Measurements from ENCODE around the gene SLC25A21. TPM values are rescaled to one million over a fixed set of nuclear protein-coding genes. Genes with fewer than 3 reads are reported as not detected.
"Not testable (repeated sequence)": the region's sequence is repeated elsewhere in the genome, so short reads cannot be mapped to it uniquely, and the experiment has no call there.

SLC25A21 gene
- 0.23 and 0.50 TPM in 2 replicates for polyA plus RNA-seq (2011; rRNA removed)
- 0.19 TPM in 1 of 2 replicates, not detected in the other for polyA minus RNA-seq (2011; rRNA and poly(A)+ RNA removed)

DNA sequence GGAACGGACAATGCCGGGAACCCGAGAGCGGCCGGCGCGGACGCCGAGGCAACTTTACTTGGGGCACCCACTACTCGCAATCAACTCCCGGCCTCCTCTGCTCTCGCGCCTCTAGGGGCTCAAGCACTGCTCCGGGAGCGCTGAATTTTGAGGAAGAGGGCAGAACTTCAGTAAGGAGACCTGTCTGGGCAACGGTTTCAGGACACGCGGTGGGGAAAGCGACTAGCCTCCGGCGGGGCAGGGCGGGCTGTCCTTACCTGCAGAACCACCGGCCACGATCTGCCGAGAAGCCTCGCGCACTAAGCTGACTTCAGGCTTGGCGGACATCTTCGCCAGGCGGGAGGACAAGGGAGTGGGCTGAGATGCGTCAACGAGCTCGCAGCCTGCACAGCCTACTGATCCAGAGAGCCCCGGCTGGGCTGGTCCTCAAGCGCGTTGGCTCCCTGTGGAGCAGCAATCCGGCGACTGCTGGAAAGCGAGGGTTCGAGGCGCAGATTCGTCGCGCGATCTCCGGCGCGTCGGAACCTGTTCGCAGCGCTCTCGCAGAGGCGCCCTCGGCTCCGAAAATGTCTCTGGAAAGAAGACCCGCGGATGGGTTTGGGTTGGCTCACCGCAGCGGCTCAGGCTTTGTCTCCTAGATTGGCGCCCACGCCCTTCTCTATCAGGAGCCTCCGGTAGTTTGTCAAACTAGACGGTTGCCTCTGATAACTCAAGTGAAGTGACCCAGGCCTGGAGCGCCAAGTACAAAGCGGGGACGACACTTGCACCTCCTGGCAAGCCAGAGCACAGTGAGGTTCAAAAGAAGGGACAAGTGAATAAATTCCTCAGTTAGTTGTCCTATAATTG, at the start of gene SLC25A21:
Gene SLC25A21 (minus strand): TSS at position 583 of the 846 bp plus-strand sequence.
- Histone ChIP-seq H3K36me3 (ENCODE audit: control insufficient read depth, insufficient read depth, low read length) (no peaks in the 10 kb centered on the region), H3K27me3 (ENCODE audit: control insufficient read depth, insufficient read depth, low read length) (no peaks in the 10 kb centered on the region), H3K4me3 (ENCODE audit: low read depth, low read length) (peak within 1 kb of the TSS; percentile 88)
- TF ChIP-seq, protein P1, sequence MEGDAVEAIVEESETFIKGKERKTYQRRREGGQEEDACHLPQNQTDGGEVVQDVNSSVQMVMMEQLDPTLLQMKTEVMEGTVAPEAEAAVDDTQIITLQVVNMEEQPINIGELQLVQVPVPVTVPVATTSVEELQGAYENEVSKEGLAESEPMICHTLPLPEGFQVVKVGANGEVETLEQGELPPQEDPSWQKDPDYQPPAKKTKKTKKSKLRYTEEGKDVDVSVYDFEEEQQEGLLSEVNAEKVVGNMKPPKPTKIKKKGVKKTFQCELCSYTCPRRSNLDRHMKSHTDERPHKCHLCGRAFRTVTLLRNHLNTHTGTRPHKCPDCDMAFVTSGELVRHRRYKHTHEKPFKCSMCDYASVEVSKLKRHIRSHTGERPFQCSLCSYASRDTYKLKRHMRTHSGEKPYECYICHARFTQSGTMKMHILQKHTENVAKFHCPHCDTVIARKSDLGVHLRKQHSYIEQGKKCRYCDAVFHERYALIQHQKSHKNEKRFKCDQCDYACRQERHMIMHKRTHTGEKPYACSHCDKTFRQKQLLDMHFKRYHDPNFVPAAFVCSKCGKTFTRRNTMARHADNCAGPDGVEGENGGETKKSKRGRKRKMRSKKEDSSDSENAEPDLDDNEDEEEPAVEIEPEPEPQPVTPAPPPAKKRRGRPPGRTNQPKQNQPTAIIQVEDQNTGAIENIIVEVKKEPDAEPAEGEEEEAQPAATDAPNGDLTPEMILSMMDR (IDR thresholded peaks at IDR 0.05; ENCODE audit: insufficient read depth, low read depth, low read length) = 0 out of 2 replicates have a peak, but pooled peaks have one; percentile 16
- DNase-seq (ENCODE audit: low read depth) = peak; percentile 33
- ChIA-PET POLR2A (no interaction called here), CTCF (interaction anchor here (0.7 to 1.5 kb wide), 5 partner anchors 23 to 626 kb away, joined by 3 to 5 read pairs (median 3); no protein-coding TSS in a partner anchor)

DNA sequence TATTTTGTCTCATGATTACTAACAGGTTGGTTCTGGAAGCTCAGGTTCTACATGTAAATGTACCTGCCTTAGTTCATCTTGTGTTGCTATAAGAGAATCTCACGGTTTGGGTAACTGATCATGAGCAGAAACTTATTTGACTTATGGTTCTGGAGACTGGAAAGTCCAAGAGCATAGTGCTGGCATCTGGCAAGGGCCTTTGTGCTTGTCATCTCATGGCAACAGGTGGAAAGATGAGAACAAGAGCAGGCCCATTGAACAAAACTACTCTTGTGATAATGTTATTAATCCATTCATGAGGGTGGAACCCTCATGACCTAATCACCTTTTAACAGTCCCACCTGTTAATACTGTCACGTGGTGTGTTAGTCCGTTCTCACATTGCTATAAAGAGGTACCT, 48.7 kb upstream of the SLC25A21 start:
- POLR2A ChIA-PET = no interaction called here
- CTCF ChIA-PET = interaction anchor here (7.9 kb wide), 1 partner anchor 11 kb away, joined by 50 read pairs; no protein-coding TSS in a partner anchor
- TF ChIP-seq, protein P1 (IDR thresholded peaks at IDR 0.05; ENCODE audit: insufficient read depth, low read depth, low read length) = no peak
- H3K4me3 ChIP-seq (ENCODE audit: low read depth, low read length) = no peak overlapping the region
- no peaks in the 10 kb centered on the region for H3K36me3 ChIP-seq (ENCODE audit: control insufficient read depth, insufficient read depth, low read length)
- H3K27me3 ChIP-seq (ENCODE audit: control insufficient read depth, insufficient read depth, low read length) = no peaks in the 10 kb centered on the region
- no peak for DNase-seq (ENCODE audit: low read depth)

DNA sequence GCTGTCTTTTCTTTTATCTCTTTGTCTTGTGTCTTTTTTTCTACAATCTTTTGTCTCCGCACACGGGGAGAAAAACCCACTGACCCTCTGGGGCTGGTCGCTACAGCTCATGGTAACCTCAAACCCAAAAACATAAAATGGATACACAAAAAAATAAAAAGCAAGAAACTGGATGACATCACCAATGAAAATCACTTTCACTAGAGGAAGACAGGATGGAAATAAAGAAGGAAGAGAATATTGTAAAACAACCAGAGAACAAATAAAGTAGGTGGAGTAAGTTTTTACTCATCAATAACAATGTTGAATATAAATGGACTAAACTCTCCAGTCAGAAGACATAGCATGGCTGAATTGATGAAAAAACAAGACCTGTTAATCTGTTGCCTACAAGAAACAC, 42.9 kb upstream of the SLC25A21 start:
- TF ChIP-seq, protein P1 (IDR thresholded peaks at IDR 0.05; ENCODE audit: insufficient read depth, low read depth, low read length) = no peak
- Histone ChIP-seq H3K4me3 (ENCODE audit: low read depth, low read length) (no peak overlapping the region), H3K27me3 (ENCODE audit: control insufficient read depth, insufficient read depth, low read length) (no peaks in the 10 kb centered on the region), H3K36me3 (ENCODE audit: control insufficient read depth, insufficient read depth, low read length) (no peaks in the 10 kb centered on the region)
- ChIA-PET POLR2A (no interaction called here), CTCF (no interaction called here)
- no peak for DNase-seq (ENCODE audit: low read depth)

DNA sequence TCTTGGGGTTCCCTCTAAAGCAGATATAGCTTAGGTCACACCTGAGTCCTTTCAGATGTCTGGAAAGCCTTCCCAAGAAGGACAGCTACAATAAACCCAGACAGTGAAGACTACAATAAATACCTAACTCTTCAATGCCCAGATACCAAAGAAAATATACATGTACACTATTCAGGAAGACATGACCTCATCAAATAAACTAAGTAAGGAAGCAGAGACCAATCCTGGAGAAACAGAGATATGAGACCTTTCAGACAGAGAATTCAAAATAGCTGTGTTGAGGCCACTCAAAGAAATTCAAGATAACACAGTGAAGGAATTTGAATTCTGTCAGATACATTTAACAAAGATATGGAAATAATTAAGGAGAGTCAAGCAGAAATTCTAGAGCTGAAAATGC, 40.6 kb upstream of the SLC25A21 start:
- POLR2A ChIA-PET = no interaction called here
- Histone ChIP-seq H3K27me3 (ENCODE audit: control insufficient read depth, insufficient read depth, low read length) (no peaks in the 10 kb centered on the region), H3K4me3 (ENCODE audit: low read depth, low read length) (no peak overlapping the region), H3K36me3 (ENCODE audit: control insufficient read depth, insufficient read depth, low read length) (no peaks in the 10 kb centered on the region)
- DNase-seq (ENCODE audit: low read depth) = no peak
- TF ChIP-seq, protein P1 (IDR thresholded peaks at IDR 0.05; ENCODE audit: insufficient read depth, low read depth, low read length) = no peak
- CTCF ChIA-PET = interaction anchor here (2.8 kb wide), 1 partner anchor 17 kb away, joined by 11 read pairs; no protein-coding TSS in a partner anchor

DNA sequence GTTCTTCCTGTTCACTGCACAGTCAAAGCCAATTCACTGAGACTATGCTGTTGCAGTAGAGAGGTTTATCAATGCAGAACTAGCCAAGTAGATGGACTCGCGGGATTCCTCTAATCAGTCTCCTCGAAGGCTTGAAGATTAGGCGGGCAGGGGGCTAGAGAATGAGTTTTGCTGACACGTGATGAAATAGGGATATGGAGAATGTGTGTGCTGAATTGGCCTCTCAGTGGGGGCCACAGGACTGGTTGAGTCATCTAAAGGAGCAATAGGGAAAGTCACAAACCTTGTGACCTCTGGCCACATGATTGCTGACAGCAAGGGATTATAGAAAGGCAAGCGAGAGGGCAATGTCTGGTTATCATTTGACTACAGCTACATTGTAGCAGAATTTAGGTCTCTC, 38.0 kb upstream of the SLC25A21 start:
- POLR2A ChIA-PET = no interaction called here
- no peak for DNase-seq (ENCODE audit: low read depth)
- CTCF ChIA-PET = no interaction called here
- no peak overlapping the region for H3K4me3 ChIP-seq (ENCODE audit: low read depth, low read length)
- H3K27me3 ChIP-seq (ENCODE audit: control insufficient read depth, insufficient read depth, low read length) = no peaks in the 10 kb centered on the region
- TF ChIP-seq, protein P1 (IDR thresholded peaks at IDR 0.05; ENCODE audit: insufficient read depth, low read depth, low read length) = no peak
- H3K36me3 ChIP-seq (ENCODE audit: control insufficient read depth, insufficient read depth, low read length) = no peaks in the 10 kb centered on the region

DNA sequence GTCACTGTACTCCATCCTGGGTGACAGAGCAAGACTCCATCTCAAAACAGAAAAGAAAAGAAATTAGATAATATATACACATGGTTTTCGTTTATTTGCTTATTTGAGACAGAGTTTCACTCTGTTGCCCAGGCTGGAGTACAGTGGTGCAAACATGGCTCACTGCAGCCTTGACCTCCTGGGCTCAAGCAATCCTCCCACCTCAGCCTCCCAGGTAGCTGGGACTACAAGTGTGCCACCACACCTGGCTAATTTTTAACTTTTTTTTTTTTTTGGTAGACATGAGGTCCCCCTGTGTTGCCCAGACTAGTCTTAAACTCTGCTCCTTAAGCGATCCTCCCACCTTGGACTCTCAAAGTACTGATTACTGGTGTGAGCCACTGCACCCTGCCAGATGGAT, 37.2 kb upstream of the SLC25A21 start:
- POLR2A ChIA-PET = not testable (repeated sequence)

DNA sequence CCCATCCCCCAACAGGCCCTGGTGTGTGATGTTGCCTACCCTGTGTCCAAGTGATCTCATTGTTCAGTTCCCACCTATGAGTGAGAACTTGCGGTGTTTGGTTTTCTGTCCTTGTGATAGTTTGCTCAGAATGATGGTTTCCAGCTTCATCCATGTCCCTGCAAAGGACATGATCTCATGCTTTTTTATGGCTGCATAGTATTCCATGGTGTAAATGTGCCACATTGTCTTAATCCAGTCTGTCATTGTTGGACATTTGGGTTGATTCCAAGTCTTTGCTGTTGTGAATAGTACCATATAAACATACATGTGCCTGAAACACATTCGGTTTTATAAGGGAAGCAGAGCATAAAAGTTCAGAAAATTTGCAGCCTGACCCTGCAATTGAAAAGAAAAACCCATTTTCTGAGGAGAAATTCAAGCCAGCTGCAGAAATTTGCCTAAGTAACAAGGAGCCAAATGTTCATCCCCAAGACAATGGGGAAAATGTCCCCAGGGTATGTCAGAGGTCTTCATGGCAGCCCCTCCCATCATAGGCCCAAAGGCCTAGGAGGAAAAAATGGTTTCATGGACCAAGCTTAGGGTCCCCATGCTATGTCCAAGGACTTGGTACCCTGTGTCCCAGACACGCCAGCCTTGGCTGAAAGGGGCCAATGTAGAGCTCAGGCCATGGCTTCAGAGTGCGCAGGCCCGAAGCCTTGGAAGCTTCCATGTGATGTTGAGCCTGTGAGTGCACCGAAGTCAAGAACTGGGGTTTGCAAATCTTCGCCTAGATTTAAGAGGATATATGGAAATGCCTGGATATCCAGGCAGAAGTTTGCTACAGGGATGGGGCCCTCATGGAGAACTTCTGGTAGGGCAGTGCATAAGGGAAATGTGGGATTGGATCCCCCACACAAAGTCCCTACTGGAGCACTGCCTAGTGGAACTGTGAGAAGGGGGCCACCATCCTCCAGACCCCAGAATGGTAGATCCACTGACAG, 33.5 kb upstream of the SLC25A21 start:
- DNase-seq (ENCODE audit: low read depth); H3K27me3 ChIP-seq (ENCODE audit: control insufficient read depth, insufficient read depth, low read length); POLR2A ChIA-PET; H3K36me3 ChIP-seq (ENCODE audit: control insufficient read depth, insufficient read depth, low read length); H3K4me3 ChIP-seq (ENCODE audit: low read depth, low read length): not testable (repeated sequence)
- CTCF ChIA-PET = interaction anchor here (1.3 to 2.1 kb wide), 2 partner anchors 24 to 26 kb away, joined by 5 to 7 read pairs; no protein-coding TSS in a partner anchor

More for the DNA sequence above, 37.2 kb upstream of the SLC25A21 start:
- H3K36me3 ChIP-seq (ENCODE audit: control insufficient read depth, insufficient read depth, low read length); H3K27me3 ChIP-seq (ENCODE audit: control insufficient read depth, insufficient read depth, low read length); H3K4me3 ChIP-seq (ENCODE audit: low read depth, low read length); CTCF ChIA-PET; DNase-seq (ENCODE audit: low read depth): not testable (repeated sequence)
